ENCODE measurements around the gene IGFBP5.

Gene IGFBP5

GRCh38 chr2:216713691-216714336 is 18.5 kb upstream of the IGFBP5 start:
- DNase-seq: no peak

DNA sequence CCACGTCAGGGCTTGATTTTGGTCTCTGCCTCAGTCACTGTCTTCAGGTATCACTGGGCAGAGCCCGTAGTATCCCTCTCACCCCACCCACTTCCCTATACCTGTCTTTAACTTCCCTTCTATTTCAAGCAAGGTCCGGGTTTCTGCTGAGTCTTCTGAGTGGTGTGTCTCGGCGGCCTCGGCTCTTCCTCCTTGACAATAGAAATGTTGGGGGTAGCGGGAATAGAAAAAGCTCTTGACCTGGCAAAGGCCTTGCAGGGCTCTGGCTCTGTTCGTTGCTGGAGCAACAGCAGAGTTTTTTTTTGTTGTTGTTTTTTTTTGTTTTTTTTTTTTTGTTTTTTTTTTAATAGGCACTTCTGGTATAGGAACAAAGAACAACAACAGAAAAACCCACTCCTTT is 16.0 kb upstream of the IGFBP5 start:
- DNase-seq: no peak

- DNase-seq: no peak
Measured at GRCh38 chr2:216710551-216711301, 15.4 kb upstream of the IGFBP5 start.

- DNase-seq: no peak
Measured at GRCh38 chr2:216702756-216703155, 7.4 kb upstream of the IGFBP5 start.

DNA sequence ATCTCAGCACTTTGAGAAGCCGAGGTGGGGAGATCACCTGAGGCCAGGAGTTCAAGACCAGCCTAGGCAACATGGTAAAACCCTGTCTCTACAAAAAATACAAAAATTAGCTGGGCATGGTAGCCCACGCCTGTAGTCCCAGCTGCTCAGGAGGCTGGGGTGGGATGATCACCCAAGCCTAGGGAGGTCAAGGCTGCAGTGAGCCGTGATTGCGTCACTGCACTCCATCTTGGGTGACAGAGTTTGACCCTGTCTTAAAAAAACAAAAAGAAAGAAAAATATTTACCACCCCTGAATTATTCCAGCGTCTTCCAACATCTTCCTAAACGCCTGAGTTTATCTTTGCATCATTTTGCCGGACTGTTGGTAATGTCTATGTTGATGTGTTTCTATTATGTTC is 6.2 kb upstream of the IGFBP5 start:
- DNase-seq: no peak

DNA sequence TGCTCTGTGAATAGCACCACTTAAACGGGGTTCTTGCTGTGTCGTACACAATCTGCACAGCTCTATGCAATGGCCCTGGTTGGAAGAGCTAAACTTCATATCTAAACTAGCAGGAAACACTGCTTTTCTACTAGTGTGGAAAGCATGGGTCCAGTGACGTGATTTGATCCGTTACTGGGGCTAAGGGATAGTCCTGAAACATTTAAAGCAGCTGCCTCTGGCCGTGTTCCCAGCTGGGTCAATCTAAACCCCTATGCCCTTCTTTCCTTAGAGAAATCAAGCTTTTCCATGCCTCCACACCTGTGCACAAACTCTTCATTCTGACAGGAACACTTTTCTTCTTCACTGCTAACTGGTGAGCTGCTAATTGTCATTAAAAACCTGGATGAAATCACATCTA is 5.4 kb upstream of the IGFBP5 start:
- no peak for DNase-seq

DNA sequence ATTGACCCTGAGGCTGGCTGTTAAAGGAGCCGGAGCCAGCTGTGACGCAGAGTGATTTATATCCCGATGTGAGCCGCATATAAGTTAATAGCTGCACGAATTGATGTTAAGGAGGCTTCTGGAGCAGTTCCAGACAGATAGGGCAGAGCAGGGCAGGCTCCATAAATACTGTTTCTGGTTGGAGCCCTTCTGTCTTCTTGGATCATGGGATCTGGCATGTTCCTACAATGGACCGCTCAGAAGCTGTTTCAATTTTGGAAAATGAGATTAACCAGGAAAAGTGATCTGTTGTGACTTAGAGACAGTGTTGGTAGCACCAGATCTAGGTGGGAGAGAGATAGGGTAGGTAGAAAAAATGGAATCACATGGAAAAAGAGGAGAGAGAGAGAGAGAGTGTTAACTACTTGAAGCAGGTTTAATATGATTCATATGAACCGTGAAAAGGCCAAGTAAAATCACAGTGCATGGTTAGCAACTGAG is 4.8 kb upstream of the IGFBP5 start:
- no peak for DNase-seq

DNA sequence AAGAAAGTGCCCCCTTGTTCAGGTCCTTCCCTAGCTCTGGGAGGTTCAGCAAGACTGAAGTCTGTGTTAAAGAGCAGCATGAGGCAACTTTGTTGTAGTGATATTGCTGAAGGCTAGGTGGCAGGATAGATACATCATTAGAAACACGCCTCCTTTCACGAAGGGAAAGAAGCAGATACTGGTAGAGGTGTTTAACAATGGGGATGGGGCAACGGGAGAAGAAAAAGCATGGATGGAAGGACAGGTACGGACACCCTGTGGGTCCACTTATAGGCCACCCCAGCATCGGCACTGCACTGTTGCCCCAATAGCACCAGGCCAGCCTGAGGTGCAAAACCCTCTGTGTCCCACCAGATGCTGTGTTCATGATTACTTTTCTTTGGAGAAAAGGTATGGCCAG is 3.5 kb upstream of the IGFBP5 start:
- DNase-seq: no peak

GRCh38 chr2:216698293-216698692 is 2.9 kb upstream of the IGFBP5 start:
- DNase-seq: no peak

DNA sequence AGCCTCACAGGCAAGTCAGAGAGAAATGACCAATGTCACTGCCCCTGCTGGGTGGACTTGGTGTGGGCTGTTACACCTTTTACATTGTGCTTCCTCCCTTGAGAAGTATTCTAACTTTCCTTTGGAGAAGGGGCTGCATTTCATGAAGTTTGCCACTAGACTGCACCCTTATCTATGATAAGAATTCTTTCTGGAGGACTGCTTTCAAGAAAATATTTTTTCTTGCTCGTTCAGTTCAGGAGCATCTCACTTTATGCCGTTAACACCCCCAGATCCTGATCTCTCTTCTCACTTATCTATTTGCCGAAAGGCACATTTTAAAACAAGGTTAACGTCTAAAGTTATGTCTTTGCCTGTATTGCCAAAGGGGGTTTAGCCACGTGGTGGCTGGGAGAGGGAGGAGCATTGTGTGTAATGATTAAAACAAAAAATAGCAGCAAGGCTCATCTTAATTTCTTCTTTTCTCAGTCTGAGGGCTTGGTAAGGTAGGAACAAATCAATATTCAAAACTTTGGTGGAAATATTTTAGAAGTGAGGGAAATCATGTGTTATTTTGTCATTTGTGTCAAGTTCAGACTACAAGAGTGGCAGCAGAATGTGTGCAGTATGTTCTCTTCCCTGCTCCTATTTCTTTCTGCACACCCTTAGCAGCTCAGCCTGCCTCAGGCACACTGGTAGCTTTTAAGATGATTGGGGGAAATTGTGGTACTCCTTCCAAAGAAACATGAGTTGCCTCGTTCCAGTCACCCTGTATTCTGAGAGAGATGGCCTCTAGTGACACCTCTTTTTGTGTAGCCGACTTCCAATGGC is 1.6 kb upstream of the IGFBP5 start:
- no peak for DNase-seq

GRCh38 chr2:216696321-216696720 is 972 bp upstream of the IGFBP5 start:
- no peak for DNase-seq

GRCh38 chr2:216694826-216695217 is 527 bp downstream of the IGFBP5 start:
- no peak for DNase-seq

- peak; percentile 18 for DNase-seq
Measured at GRCh38 chr2:216694082-216694825, 1.1 kb downstream of the IGFBP5 start.

DNA sequence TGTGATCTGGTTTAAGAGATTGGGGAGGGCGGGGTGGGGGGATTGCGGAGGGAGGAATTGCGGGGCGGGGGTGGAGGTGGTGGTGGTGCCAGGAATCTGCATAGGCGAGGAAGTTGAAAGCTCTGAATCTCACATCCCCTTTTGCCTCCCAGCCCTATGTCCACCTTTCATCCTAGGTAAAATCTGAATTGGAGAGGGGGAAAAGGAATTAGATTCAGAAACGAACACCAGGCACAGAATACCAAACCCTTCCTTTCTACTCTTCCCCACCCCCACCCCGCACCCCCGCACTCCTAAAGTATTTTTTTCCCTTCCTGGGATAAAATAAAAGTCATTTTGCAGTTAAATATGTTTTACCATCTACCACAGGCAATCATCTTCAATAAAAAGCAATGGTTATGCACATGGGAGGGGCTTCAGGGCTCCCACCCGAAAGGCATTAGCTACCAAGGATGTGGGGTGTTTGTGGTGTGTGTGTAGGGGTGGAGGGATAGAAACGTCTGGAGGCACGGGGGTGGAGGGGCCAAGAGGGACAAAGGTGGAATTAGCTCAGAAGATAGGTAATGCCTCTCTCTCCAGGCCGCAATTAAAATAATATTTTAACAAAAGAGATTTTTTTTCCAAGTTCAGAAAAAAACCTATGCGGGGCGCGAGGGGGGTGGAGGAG is 1.8 kb downstream of the IGFBP5 start:
- DNase-seq: no peak

DNA sequence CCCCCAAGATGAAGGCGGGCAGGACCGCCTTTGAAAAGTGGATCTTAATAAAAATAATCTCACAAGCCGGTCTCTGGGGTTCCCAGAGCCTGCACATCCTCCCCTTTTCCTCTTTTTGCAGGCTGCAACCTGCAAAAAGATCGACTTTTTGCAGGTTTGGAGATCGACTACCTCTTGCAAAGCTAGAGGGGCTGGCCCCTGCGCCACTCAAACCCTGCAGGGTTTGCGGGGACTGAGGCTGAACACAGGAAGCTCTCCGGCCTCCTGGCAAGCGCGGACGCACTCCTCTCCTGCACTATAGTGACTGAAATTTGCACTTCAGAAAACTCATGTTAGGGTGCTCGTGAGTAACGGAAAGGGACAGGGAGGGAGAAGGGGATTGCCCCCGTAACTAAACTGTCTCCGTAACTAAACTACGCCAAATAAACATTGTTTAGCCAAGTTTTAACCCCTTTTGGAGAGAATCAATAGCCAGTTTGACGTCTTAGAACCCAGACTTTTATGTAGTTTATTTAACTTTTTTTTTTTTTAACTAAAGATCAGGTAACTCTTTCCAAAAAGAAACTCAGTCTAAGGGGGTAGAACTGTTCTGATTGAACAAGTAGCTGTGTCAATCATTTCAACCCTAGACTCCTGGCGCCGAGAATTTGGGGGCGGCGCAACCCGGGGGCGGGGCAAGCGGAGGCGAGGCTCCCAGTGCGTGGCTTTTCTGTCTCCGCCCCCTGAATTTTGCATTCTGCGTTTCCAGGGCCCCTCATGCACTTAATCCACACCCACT is 2.5 kb downstream of the IGFBP5 start:
- peak; percentile 53 for DNase-seq

- no peak for DNase-seq
Measured at GRCh38 chr2:216690853-216691741, 4.3 kb downstream of the IGFBP5 start.

DNA sequence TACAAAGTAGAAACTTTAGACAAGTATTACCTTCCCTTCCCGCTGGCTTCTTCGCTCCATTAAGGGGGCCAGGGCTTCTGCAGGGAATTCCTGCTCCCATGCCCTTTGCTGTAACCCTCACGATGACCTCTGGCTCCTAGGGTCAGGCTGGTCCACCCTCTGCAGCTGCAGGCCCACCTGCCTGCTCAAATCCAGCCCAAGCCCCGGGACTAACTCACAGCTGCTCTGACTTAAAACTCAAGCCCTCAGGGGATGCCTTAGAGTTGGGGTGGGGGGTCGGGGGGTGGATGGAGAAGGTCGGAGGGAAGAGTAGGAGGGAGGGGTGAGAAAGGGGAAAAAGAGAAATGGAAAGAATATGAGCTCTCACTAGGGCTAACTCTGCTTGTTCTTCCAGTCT is 4.9 kb downstream of the IGFBP5 start:
- DNase-seq: no peak

- no peak for DNase-seq
Measured at GRCh38 chr2:216689397-216689796, 6.0 kb downstream of the IGFBP5 start.

GRCh38 chr2:216688731-216689340 is 6.5 kb downstream of the IGFBP5 start:
- no peak for DNase-seq

- no peak for DNase-seq
Measured at GRCh38 chr2:216687646-216688045, 7.7 kb downstream of the IGFBP5 start.
